Panc1 (cell line): ENCODE measurements around the gene EFCC1. TPM values are rescaled to one million over a fixed set of nuclear protein-coding genes. Genes with fewer than 3 reads are reported as not detected.

Source experiments
- ATAC-seq: fragments of 200-7000 bp; cut with Tn5 transposase; 2 replicates; pipeline ENCODE4 v1.9.1; 2020; ENCODE audit warnings: mild to moderate bottlenecking, moderate library complexity
- BruUV-seq: library from RNA; stranded (reverse); fragments of 400-500 nt; replicated peaks from 2 replicates; lab custom pipeline; 2021; lab: Mats Ljungman, UMichigan
- CTCF ChIA-PET: fragments of 300-600 bp; sonication (Branson Sonifier 250); formaldehyde crosslinking; loops from one replicate; lab custom pipeline; 2022; ENCODE audit warnings: antibody characterized with exemption; lab: Charles Lee
- POLR2A ChIA-PET: fragments of 300-600 bp; sonication (Branson Sonifier 250); formaldehyde crosslinking; loops from one replicate; lab custom pipeline; 2022; ENCODE audit warnings: antibody characterized with exemption; lab: Charles Lee
- DNase-seq: peaks from one replicate; pipeline ENCODE4 v3.0.0-alpha.2; 2010; ENCODE audit warnings: low read depth, low spot score
- H3K27ac ChIP-seq: 2 replicates; pipeline ENCODE4 v1.5.1; 2011; ENCODE audit warnings: mild to moderate bottlenecking, low read length, inconsistent platforms
- H3K27me3 ChIP-seq: fragments of 200-500 bp; sonication (Bioruptor generic); 2 replicates; pipeline ENCODE4 v1.6.0; 2014; ENCODE audit warnings: low read length, inconsistent platforms; ENCODE audit not compliant: control insufficient read depth, insufficient read depth
- H3K36me3 ChIP-seq: fragments of 200-500 bp; sonication (Bioruptor generic); 2 replicates; pipeline ENCODE4 v1.5.1; 2014; ENCODE audit warnings: inconsistent platforms, mild to moderate bottlenecking, low read length, moderate library complexity; ENCODE audit not compliant: control insufficient read depth, insufficient read depth
- H3K4me1 ChIP-seq: 2 replicates; pipeline ENCODE4 v1.5.1; 2011; ENCODE audit warnings: inconsistent platforms, mild to moderate bottlenecking, low read length, moderate library complexity; ENCODE audit not compliant: control insufficient read depth, insufficient read depth
- H3K4me3 ChIP-seq, 2 experiments: 2 replicates each; pipeline ENCODE4 v1.5.1; 2011 to 2012; ENCODE audit warnings: low read depth in 2 of 2, low read length in 2 of 2, mild to moderate bottlenecking in 2 of 2, inconsistent platforms in 1 of 2, moderate library complexity in 1 of 2
- H3K9me3 ChIP-seq: fragments of 200-500 bp; sonication (Bioruptor generic); 2 replicates; pipeline ENCODE4 v1.5.1; 2014; ENCODE audit warnings: low read depth, mild to moderate bottlenecking, inconsistent platforms, low read length, moderate library complexity; ENCODE audit not compliant: control insufficient read depth, insufficient read depth
- POLR2AphosphoS5 ChIP-seq: IDR thresholded peaks from 2 replicates; pipeline ENCODE4 v1.6.1; 2012; ENCODE audit warnings: mild to moderate bottlenecking, low read depth, low read length, moderate library complexity
- SIN3A ChIP-seq: IDR thresholded peaks from 2 replicates; pipeline ENCODE4 v1.6.1; 2012; ENCODE audit warnings: low read depth, mild to moderate bottlenecking, low read length, moderate library complexity, borderline replicate concordance; ENCODE audit not compliant: insufficient read depth
- TCF7L2 ChIP-seq: IDR thresholded peaks from 2 replicates; pipeline ENCODE4 v1.6.1; 2011; ENCODE audit warnings: mild to moderate bottlenecking, low read depth, low read length, inconsistent platforms
- in situ Hi-C: cut with HindIII; loops from 2 replicates; pipeline ENCODE4 v1.10.0; 2016; ENCODE audit warnings: low sequenced_read_pairs, low pct_unique_long_range_greater_than_20kb
- intact Hi-C: fragments of 100-400 bp; cut with micrococcal nuclease; formaldehyde crosslinking; loops from one replicate; pipeline ENCODE4 v1.10.0; 2022; ENCODE audit not compliant: unreplicated experiment
- total RNA-seq: library from RNA; stranded (reverse); gene quantifications from one replicate; pipeline ENCODE4 v1.2.1, GENCODE V29; 2021; ENCODE audit not compliant: unreplicated experiment
- TF ChIP-seq, protein P1 (sequence below), 2 experiments: IDR thresholded peaks; 2 replicates each; pipeline ENCODE4 v1.6.1; 2011 to 2012; ENCODE audit warnings: low read depth in 2 of 2, control low read depth in 1 of 2, low read length in 1 of 2, mild to moderate bottlenecking in 1 of 2, moderate library complexity in 1 of 2; ENCODE audit not compliant: insufficient read depth in 1 of 2
- TF ChIP-seq, protein P2 (sequence below): fragments of 450-650 bp; IDR thresholded peaks from 2 replicates; pipeline ENCODE4 v1.5.1; 2017; ENCODE audit warnings: mild to moderate bottlenecking

The EFCC1 gene
- total RNA-seq, 1 experiment from 2014 or later, result 0.15 TPM

DNA sequence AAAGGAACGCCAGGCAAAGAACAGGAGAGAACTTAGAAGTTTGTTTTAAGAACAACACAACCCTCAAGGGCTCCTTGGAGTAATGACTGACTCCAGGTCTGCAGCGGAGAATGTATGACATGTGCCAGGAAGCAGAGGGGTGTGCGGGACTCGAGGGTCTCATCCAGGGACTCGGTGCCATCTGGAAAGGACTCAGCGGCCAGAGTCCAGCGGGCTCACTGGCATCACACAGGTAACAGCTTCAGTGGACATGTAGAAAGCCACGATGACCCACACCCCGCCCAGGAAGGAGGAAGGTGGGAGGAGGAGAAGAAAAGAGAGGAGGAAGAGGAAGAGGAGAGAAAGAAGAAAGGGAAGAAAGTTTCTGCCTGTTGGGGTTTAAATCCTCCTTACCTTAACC, 80.9 kb downstream of the EFCC1 start:
- ChIA-PET POLR2A (interaction anchor here (0.6 kb wide), 1 partner anchor 135 kb away, joined by 4 read pairs; no protein-coding TSS in a partner anchor), CTCF (no interaction called here)
- intact Hi-C loops, result loop anchor here (10.0 kb wide), 1 partner anchor 107 kb away; no protein-coding TSS in a partner anchor
- BruUV-seq, result no TSS peak
- peaks cover under 1% of the 10 kb centered on the region; the same call in 1 of the 2 replicates for H3K4me1 ChIP-seq
- no peaks in the 10 kb centered on the region for H3K36me3 ChIP-seq
- H3K4me3 ChIP-seq, result no peak overlapping the region
- DNase-seq, result no peak
- no peak for ATAC-seq
- no peaks in the 10 kb centered on the region for H3K27me3 ChIP-seq
- TF ChIP-seq, protein P1, sequence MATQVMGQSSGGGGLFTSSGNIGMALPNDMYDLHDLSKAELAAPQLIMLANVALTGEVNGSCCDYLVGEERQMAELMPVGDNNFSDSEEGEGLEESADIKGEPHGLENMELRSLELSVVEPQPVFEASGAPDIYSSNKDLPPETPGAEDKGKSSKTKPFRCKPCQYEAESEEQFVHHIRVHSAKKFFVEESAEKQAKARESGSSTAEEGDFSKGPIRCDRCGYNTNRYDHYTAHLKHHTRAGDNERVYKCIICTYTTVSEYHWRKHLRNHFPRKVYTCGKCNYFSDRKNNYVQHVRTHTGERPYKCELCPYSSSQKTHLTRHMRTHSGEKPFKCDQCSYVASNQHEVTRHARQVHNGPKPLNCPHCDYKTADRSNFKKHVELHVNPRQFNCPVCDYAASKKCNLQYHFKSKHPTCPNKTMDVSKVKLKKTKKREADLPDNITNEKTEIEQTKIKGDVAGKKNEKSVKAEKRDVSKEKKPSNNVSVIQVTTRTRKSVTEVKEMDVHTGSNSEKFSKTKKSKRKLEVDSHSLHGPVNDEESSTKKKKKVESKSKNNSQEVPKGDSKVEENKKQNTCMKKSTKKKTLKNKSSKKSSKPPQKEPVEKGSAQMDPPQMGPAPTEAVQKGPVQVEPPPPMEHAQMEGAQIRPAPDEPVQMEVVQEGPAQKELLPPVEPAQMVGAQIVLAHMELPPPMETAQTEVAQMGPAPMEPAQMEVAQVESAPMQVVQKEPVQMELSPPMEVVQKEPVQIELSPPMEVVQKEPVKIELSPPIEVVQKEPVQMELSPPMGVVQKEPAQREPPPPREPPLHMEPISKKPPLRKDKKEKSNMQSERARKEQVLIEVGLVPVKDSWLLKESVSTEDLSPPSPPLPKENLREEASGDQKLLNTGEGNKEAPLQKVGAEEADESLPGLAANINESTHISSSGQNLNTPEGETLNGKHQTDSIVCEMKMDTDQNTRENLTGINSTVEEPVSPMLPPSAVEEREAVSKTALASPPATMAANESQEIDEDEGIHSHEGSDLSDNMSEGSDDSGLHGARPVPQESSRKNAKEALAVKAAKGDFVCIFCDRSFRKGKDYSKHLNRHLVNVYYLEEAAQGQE (IDR thresholded peaks at IDR 0.05; ENCODE audit: insufficient read depth in 1 of 2, low read depth in 2 of 2, low read length in 1 of 2), result no peak
- TF ChIP-seq TCF7L2 (no peak), POLR2AphosphoS5 (no peak)
- H3K27ac ChIP-seq, result no peak overlapping the region
- no peaks in the 10 kb centered on the region for H3K9me3 ChIP-seq
- in situ Hi-C loops, result no loop called here

DNA sequence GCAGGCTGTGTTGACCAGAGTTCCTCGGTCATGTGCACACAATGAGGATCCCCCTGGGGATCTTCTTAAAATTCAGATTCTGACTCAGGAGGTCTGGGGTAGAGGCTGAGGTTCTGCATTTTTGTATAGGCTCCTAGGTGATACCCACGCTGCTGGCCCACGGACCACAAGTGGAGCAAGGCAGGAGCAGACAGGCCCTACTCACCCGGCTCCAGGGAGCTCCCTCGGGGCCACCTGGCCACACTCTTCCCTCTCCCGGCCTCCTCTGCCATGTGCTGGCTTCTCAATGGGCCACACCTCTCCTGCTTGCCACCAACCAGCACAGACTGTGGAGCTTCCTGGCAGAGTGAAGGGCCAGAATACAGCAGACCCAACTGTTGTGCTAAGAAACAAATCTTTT, 83.4 kb downstream of the EFCC1 start:
- BruUV-seq, result no TSS peak
- in situ Hi-C loops (no loop called here), intact Hi-C loops (loop anchor here (10.0 kb wide), 1 partner anchor 110 kb away; no protein-coding TSS in a partner anchor)
- ATAC-seq (no peak), DNase-seq (no peak)
- Histone ChIP-seq H3K27me3 (no peaks in the 10 kb centered on the region), H3K4me3 (no peak overlapping the region), H3K36me3 (no peaks in the 10 kb centered on the region), H3K9me3 (no peaks in the 10 kb centered on the region), H3K27ac (no peak overlapping the region), H3K4me1 (peaks cover 4% of the 10 kb centered on the region)
- CTCF ChIA-PET, result interaction anchor here (0.6 kb wide), 2 partner anchors 22 to 68 kb away, joined by 3 to 8 read pairs; no protein-coding TSS in a partner anchor
- TF ChIP-seq SIN3A (no peak), TCF7L2 (no peak), POLR2AphosphoS5 (no peak)
- TF ChIP-seq, protein P2, sequence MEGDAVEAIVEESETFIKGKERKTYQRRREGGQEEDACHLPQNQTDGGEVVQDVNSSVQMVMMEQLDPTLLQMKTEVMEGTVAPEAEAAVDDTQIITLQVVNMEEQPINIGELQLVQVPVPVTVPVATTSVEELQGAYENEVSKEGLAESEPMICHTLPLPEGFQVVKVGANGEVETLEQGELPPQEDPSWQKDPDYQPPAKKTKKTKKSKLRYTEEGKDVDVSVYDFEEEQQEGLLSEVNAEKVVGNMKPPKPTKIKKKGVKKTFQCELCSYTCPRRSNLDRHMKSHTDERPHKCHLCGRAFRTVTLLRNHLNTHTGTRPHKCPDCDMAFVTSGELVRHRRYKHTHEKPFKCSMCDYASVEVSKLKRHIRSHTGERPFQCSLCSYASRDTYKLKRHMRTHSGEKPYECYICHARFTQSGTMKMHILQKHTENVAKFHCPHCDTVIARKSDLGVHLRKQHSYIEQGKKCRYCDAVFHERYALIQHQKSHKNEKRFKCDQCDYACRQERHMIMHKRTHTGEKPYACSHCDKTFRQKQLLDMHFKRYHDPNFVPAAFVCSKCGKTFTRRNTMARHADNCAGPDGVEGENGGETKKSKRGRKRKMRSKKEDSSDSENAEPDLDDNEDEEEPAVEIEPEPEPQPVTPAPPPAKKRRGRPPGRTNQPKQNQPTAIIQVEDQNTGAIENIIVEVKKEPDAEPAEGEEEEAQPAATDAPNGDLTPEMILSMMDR, result no peak
- TF ChIP-seq, protein P1 (IDR thresholded peaks at IDR 0.05; ENCODE audit: insufficient read depth in 1 of 2, low read depth in 2 of 2, low read length in 1 of 2), result no peak
- POLR2A ChIA-PET, result interaction anchor here (0.7 kb wide), 1 partner anchor 141 kb away, joined by 17 read pairs; no protein-coding TSS in a partner anchor
